ENCODE data around the gene RAP1GAP. TPM values are rescaled to one million over a fixed set of nuclear protein-coding genes. Genes with fewer than 3 reads are reported as not detected.

The RAP1GAP gene
- total RNA-seq, 2 donors from 2014 or later, result 10.5 to 16.4 TPM

GRCh38 chr1:21587602-21587953 lies 81.6 kb downstream of the RAP1GAP start:
- ATAC-seq (no peak), DNase-seq (no peak)
- intact Hi-C loops (cut with DNase I), result no loop called here

DNA sequence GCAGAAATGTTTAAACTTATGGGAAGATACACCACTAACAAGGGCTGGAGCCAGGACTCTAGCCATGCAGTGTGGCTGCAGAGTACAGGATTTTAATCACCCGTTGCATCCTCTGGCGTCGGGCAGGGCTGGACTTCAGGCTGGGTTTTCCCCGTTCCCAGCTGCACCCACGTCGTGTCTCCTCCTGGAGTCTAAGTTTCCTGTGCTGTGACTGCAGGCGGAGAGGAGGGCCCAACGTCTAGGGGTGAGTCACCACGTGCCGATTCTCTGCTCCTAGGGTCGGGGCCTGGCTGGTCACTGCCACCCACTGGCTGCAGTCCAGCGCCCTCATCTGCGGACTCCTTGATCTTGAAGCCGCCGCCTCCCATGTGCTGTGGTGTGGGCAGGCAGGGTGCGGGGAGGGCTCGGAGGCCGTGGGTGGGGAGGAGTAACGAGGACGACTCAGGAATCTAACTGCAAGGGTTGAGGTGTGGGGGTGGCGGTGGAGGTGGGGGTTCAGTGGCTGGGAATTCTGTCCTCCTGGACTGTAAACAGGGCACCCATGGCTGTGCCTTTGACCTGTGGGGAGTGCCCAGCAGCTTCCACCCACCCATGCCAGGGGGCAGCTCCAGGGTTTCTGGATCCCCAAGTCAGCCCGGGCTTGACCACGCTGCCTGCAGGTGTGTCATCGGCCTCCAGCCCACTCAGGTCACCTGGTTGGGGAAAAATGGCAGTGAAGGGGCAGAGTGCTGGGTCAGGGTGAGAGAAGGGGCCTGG lies 82.1 kb downstream of the RAP1GAP start:
- intact Hi-C loops (cut with DNase I), result no loop called here

GRCh38 chr1:21586222-21586621 lies 82.9 kb downstream of the RAP1GAP start:
- ATAC-seq (no peak), DNase-seq (no peak)
- intact Hi-C loops (cut with DNase I), result no loop called here

More for the DNA sequence above, 82.1 kb downstream of the RAP1GAP start:
- ATAC-seq (peak; percentile 70 to 86), DNase-seq (peak; percentile 83)

DNA sequence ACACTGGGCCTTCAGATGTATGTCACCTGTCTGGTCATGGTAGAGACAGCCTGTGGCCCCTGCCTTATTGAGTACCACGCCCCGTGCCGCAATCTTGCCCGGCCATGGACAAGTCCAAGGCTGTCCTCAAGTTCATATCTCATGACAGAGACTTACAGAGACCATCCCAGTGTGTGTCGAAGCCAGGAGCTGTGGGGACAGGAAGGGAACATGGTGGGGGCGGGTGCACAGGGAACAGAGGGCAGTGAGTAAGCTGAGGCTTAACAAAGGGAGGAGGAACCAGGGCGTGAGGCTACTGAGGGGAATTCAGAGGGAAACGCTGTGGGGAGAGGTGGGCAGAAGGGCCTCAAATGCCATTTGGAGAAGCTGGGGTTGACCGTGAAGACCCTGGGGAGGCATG lies 84.1 kb downstream of the RAP1GAP start:
- intact Hi-C loops (cut with DNase I), result no loop called here
- ATAC-seq (no peak), DNase-seq (no peak)

DNA sequence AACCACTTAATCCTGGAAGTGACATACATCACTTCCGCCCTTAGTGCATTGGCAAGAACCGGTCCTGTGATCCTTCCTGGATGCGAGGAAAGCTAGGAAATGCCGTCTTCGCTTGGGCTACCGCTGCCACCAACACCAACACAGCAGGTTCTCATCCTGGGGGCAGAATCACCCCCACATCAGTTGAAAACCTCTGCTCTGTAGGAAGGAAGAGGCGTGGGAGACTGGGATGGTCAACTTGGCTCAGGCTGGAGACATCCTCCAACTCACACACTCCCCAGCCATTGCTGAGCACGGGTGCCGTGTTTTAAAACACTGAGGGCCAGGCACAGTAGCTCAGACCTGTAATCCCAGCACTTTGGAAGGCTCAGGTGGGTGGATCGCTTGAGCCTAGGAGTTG lies 85.1 kb downstream of the RAP1GAP start:
- DNase-seq (no peak), ATAC-seq (no peak)
- intact Hi-C loops (cut with DNase I), result no loop called here

- intact Hi-C loops (cut with DNase I), result loop anchor here (10.0 kb wide), 2 partner anchors 75 to 205 kb away; no protein-coding TSS in a partner anchor
- DNase-seq, result no peak
- no peak for ATAC-seq
Observed at GRCh38 chr1:21579791-21580190, 89.4 kb downstream of the RAP1GAP start.

- no peak for ATAC-seq
- DNase-seq, result no peak
- intact Hi-C loops (cut with DNase I), result loop anchor here (10.0 kb wide), 2 partner anchors 77 to 203 kb away; no protein-coding TSS in a partner anchor
Observed at GRCh38 chr1:21577933-21578332, 91.2 kb downstream of the RAP1GAP start.

- intact Hi-C loops (cut with DNase I), result loop anchor here (10.0 kb wide), 2 partner anchors 77 to 203 kb away; no protein-coding TSS in a partner anchor
- DNase-seq (no peak), ATAC-seq (no peak)
Observed at GRCh38 chr1:21577324-21577723, 91.8 kb downstream of the RAP1GAP start.

GRCh38 chr1:21576798-21577187 lies 92.4 kb downstream of the RAP1GAP start:
- ATAC-seq (no peak), DNase-seq (no peak)
- intact Hi-C loops (cut with DNase I), result loop anchor here (10.0 kb wide), 2 partner anchors 78 to 202 kb away; no protein-coding TSS in a partner anchor

DNA sequence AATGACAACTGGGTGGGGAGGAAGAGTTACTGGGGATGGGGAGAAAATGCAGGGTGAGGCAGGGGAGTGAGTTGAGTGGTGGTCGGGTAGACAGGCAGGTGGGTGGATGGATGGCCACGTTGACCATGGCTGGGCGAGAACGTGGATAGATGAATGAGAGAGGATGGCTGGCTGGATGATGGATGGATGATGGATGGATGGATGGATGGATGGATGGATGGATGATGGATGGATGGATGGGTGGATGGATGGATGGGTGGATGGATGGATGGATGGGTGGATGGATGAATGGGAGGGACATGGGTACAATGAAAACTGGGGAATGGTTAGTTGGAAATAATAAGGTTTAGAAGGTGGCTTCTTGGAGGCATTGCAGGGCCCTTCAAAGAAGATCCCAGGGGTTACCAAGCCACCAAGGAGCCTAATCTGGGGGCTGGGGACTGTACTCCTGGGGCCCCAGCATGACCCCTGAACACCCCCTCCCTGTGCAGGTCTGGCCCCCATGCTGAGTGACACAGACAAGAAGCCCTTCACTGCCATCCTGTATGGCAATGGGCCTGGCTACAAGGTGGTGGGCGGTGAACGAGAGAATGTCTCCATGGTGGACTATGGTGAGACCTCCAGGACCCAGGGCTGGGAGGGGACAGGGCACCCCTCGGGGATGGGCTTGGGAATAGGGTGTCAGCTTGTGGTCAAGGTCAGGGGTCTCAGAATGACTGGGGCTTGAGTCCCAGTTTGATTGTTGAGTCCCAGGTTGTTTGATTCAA lies 92.9 kb downstream of the RAP1GAP start:
- intact Hi-C loops (cut with DNase I), result loop anchor here (10.0 kb wide), 2 partner anchors 79 to 201 kb away; no protein-coding TSS in a partner anchor
- ATAC-seq (no peak), DNase-seq (no peak)

DNA sequence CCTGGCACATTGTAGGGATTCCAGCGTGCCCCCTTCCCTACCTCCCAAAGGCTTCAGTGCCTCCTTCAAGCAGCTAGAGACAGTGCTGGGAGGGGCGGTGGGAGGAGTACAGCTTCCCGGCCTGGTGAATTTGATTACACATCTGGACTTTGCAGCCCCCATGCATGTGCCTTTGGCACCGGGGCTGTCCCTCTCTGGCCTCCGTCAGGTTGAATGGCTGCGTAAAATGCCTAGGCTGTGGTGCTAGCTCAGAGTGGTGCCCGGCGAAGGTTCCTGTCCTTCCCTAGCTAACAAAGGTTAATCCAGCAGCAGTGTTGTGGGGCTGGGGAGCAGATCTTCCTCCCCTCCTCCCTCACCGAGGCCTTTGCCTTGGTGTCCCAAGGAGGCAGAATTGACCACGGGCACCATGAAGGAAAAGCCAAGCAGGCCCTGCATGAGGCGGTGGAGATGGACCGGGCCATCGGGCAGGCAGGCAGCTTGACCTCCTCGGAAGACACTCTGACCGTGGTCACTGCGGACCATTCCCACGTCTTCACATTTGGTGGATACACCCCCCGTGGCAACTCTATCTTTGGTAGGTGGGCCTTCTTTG lies 93.7 kb downstream of the RAP1GAP start:
- intact Hi-C loops (cut with DNase I), result loop anchor here (2.0 to 10.0 kb wide), 3 partner anchors 67 to 201 kb away; partner anchors contain the start of gene ALPL (in 1 of the 2)
- DNase-seq (no peak), ATAC-seq (no peak)

- peak; percentile 88 for DNase-seq
- intact Hi-C loops (cut with DNase I), result loop anchor here (1.0 to 10.0 kb wide), 6 partner anchors 37 to 202 kb away; partner anchors contain the start of gene ALPL (in 1 of the 2)
- peak; percentile 60 to 83 for ATAC-seq
Observed at GRCh38 chr1:21574466-21575151, 94.5 kb downstream of the RAP1GAP start.

DNA sequence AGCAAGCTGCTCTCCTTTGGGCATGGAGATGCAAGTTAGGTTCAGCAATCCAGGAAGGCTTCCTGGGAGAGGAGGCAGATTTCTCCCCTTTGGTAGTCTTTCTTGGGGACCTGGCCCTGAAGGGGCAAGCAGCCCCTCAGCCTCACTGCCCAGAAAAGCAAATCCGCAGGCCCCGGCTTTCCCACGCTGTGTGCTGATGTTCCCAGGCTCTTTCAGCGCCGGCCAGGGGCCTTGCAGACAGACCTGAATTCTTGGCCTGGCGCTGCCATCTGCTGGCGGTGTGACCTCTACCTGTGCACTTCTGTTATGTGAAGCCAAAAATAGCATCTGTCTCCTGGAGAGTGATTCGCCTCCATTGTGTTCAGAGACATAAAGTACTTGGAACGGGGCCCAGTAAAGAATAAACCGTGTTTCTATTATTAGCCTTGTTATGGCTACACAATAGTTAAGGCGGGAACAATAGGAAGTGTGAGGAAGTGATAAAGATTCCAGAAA lies 95.1 kb downstream of the RAP1GAP start:
- DNase-seq, result peak; percentile 89
- intact Hi-C loops (cut with DNase I), result loop anchor here (1.0 to 10.0 kb wide), 6 partner anchors 37 to 202 kb away; partner anchors contain the start of gene ALPL (in 1 of the 2)
- peak; percentile 84 to 88 for ATAC-seq

GRCh38 chr1:21573475-21573874 lies 95.7 kb downstream of the RAP1GAP start:
- ATAC-seq (no peak), DNase-seq (no peak)
- intact Hi-C loops (cut with DNase I), result loop anchor here (5.0 to 10.0 kb wide), 4 partner anchors 36 to 201 kb away; no protein-coding TSS in a partner anchor

- intact Hi-C loops (cut with DNase I), result loop anchor here (5.0 to 10.0 kb wide), 4 partner anchors 36 to 201 kb away; no protein-coding TSS in a partner anchor
- DNase-seq, result no peak
- no peak for ATAC-seq
Observed at GRCh38 chr1:21572735-21573277, 96.4 kb downstream of the RAP1GAP start.

- ATAC-seq, result no peak
- no peak for DNase-seq
- intact Hi-C loops (cut with DNase I), result loop anchor here (5.0 to 10.0 kb wide), 4 partner anchors 35 to 200 kb away; no protein-coding TSS in a partner anchor
Observed at GRCh38 chr1:21572221-21572620, 96.9 kb downstream of the RAP1GAP start.

- intact Hi-C loops (cut with DNase I), result loop anchor here (5.0 to 10.0 kb wide), 4 partner anchors 34 to 199 kb away; no protein-coding TSS in a partner anchor
- ATAC-seq (no peak), DNase-seq (no peak)
Observed at GRCh38 chr1:21570885-21571284, 98.3 kb downstream of the RAP1GAP start.

- ATAC-seq (no peak), DNase-seq (no peak)
- intact Hi-C loops (cut with DNase I), result loop anchor here (5.0 to 10.0 kb wide), 4 partner anchors 33 to 198 kb away; no protein-coding TSS in a partner anchor
Observed at GRCh38 chr1:21570528-21570875, 98.7 kb downstream of the RAP1GAP start.

Data from left cardiac atrium (tissue), 4 donors.